H9 (cell line): ENCODE measurements around the gene KDM4D. TPM values are rescaled to one million over a fixed set of nuclear protein-coding genes. Genes with fewer than 3 reads are reported as not detected.
"Not testable (repeated sequence)": the region's sequence is repeated elsewhere in the genome, so short reads cannot be mapped to it uniquely, and the experiment has no call there.

ENCODE experiments used
- DNase-seq: peaks from one replicate; pipeline ENCODE4 v3.0.0-alpha.2; 2017
- H2AFZ ChIP-seq: one replicate; pipeline ENCODE4 v1.6.1; 2013; ENCODE audit warnings: mild to moderate bottlenecking, low read length, control low read depth, moderate library complexity
- H2AK5ac ChIP-seq: 2 replicates; pipeline ENCODE4 v1.6.1; 2013; ENCODE audit warnings: low read length, control low read depth, mixed read lengths; ENCODE audit not compliant: insufficient read length
- H2BK120ac ChIP-seq: one replicate; pipeline ENCODE4 v1.6.1; 2013; ENCODE audit warnings: low read depth, mild to moderate bottlenecking, low read length, control low read depth, inconsistent platforms; ENCODE audit not compliant: poor library complexity, severe bottlenecking
- H2BK12ac ChIP-seq: 2 replicates; pipeline ENCODE4 v1.6.1; 2013; ENCODE audit warnings: low read length, control low read depth, mixed read lengths, low read depth; ENCODE audit not compliant: insufficient read length
- H2BK15ac ChIP-seq: 2 replicates; pipeline ENCODE4 v1.6.1; 2013; ENCODE audit warnings: low read depth, low read length, control low read depth
- H2BK20ac ChIP-seq: one replicate; pipeline ENCODE4 v1.6.1; 2013; ENCODE audit warnings: low read depth, mild to moderate bottlenecking, low read length, control low read depth, inconsistent platforms; ENCODE audit not compliant: poor library complexity, severe bottlenecking
- H2BK5ac ChIP-seq: 2 replicates; pipeline ENCODE4 v1.6.1; 2013; ENCODE audit warnings: low read length, control low read depth, mixed read lengths; ENCODE audit not compliant: insufficient read length
- H3K14ac ChIP-seq: 2 replicates; pipeline ENCODE4 v1.6.1; 2013; ENCODE audit warnings: low read length, control low read depth; ENCODE audit not compliant: insufficient read depth
- H3K18ac ChIP-seq: 2 replicates; pipeline ENCODE4 v1.6.1; 2013; ENCODE audit warnings: low read depth, mild to moderate bottlenecking, mixed read lengths, low read length, control low read depth; ENCODE audit not compliant: insufficient read length
- H3K23ac ChIP-seq: 2 replicates; pipeline ENCODE4 v1.6.1; 2013; ENCODE audit warnings: low read length, control low read depth, mixed read lengths, low read depth; ENCODE audit not compliant: insufficient read length
- H3K23me2 ChIP-seq: 2 replicates; pipeline ENCODE4 v1.6.1; 2013; ENCODE audit warnings: low read depth, mild to moderate bottlenecking, mixed read lengths, low read length, control low read depth; ENCODE audit not compliant: insufficient read length, poor library complexity, severe bottlenecking
- H3K27ac ChIP-seq: 2 replicates; pipeline ENCODE4 v1.5.1; 2013; ENCODE audit warnings: low read length, control low read depth, mixed read lengths, low read depth; ENCODE audit not compliant: insufficient read length
- H3K27me3 ChIP-seq: 2 replicates; pipeline ENCODE4 v1.6.1; 2013; ENCODE audit warnings: low read length, control low read depth, inconsistent platforms; ENCODE audit not compliant: insufficient read depth
- H3K4ac ChIP-seq: 2 replicates; pipeline ENCODE4 v1.6.1; 2013; ENCODE audit warnings: low read depth, mild to moderate bottlenecking, control low read depth, inconsistent platforms, low read length, moderate library complexity
- H3K4me1 ChIP-seq: 2 replicates; pipeline ENCODE4 v1.6.1; 2013; ENCODE audit warnings: low read length, control low read depth, inconsistent platforms; ENCODE audit not compliant: insufficient read depth
- H3K4me2 ChIP-seq: 2 replicates; pipeline ENCODE4 v1.6.1; 2013; ENCODE audit warnings: low read length, control low read depth, mixed read lengths; ENCODE audit not compliant: insufficient read length, insufficient read depth
- H3K56ac ChIP-seq: 2 replicates; pipeline ENCODE4 v1.6.1; 2013; ENCODE audit warnings: low read depth, mild to moderate bottlenecking, mixed read lengths, low read length, control low read depth; ENCODE audit not compliant: insufficient read length
- H3K79me1 ChIP-seq: 2 replicates; pipeline ENCODE4 v1.6.1; 2013; ENCODE audit warnings: low read depth, mild to moderate bottlenecking, moderate library complexity, low read length, control low read depth, inconsistent platforms; ENCODE audit not compliant: insufficient read depth, poor library complexity, severe bottlenecking
- H3K79me2 ChIP-seq: 2 replicates; pipeline ENCODE4 v1.6.1; 2013; ENCODE audit warnings: low read length, control low read depth, inconsistent platforms; ENCODE audit not compliant: insufficient read depth
- H3K9ac ChIP-seq: 2 replicates; pipeline ENCODE4 v1.6.1; 2013; ENCODE audit warnings: low read length, control low read depth, mixed read lengths; ENCODE audit not compliant: insufficient read length; ENCODE audit errors: extremely low read depth
- H3K9me3 ChIP-seq: one replicate; pipeline ENCODE4 v1.6.1; 2013; ENCODE audit warnings: low read depth, low read length, inconsistent platforms; ENCODE audit not compliant: control insufficient read depth
- H3T11ph ChIP-seq: one replicate; pipeline ENCODE4 v1.6.1; 2013; ENCODE audit warnings: mild to moderate bottlenecking, low read length, control low read depth, inconsistent platforms
- H4K20me1 ChIP-seq: one replicate; pipeline ENCODE4 v1.6.1; 2013; ENCODE audit not compliant: control insufficient read depth, insufficient read length, insufficient read depth
- H4K5ac ChIP-seq: 2 replicates; pipeline ENCODE4 v1.6.1; 2013; ENCODE audit warnings: low read depth, mild to moderate bottlenecking, mixed read lengths, low read length, control low read depth; ENCODE audit not compliant: insufficient read length
- H4K8ac ChIP-seq: replicated peaks from 2 replicates; pipeline ENCODE4 v1.6.1; 2013; ENCODE audit warnings: low read length, control low read depth, mixed read lengths, low read depth; ENCODE audit not compliant: insufficient read length
- H4K91ac ChIP-seq: 2 replicates; pipeline ENCODE4 v1.6.1; 2013; ENCODE audit warnings: low read depth, mild to moderate bottlenecking, moderate library complexity, mixed read lengths, low read length, control low read depth; ENCODE audit not compliant: insufficient read length
- H3K27ac Mint-ChIP-seq, 3 experiments: 2 replicates in 2 of 3; 3 replicates in 1 of 3; pipeline ENCODE4 v1.8.0; 2020 to 2021; ENCODE audit warnings: mixed read lengths in 3 of 3, mild to moderate bottlenecking in 1 of 3, moderate library complexity in 1 of 3
- H3K27me3 Mint-ChIP-seq: 2 replicates; pipeline ENCODE4 v1.8.0; 2021; ENCODE audit warnings: low read depth, mild to moderate bottlenecking, moderate library complexity, mixed read lengths
- H3K36me3 Mint-ChIP-seq, 3 experiments: 2 replicates in 2 of 3; 3 replicates in 1 of 3; pipeline ENCODE4 v1.8.0; 2020 to 2021; ENCODE audit warnings: low read depth in 3 of 3, mixed read lengths in 3 of 3; ENCODE audit not compliant: insufficient read depth in 1 of 3
- H3K4me1 Mint-ChIP-seq, 2 experiments: 2 replicates each; pipeline ENCODE4 v1.8.0; 2020; ENCODE audit warnings: mixed read lengths in 2 of 2
- H3K4me3 Mint-ChIP-seq, 2 experiments: 2 replicates in 1 of 2; 3 replicates in 1 of 2; pipeline ENCODE4 v1.8.0; 2020 to 2021; ENCODE audit warnings: mild to moderate bottlenecking in 2 of 2, mixed read lengths in 2 of 2, moderate library complexity in 1 of 2
- H3K9me3 Mint-ChIP-seq, 2 experiments: 2 replicates in 1 of 2; 3 replicates in 1 of 2; pipeline ENCODE4 v1.8.0; 2020; ENCODE audit warnings: mild to moderate bottlenecking in 2 of 2, mixed read lengths in 2 of 2, moderate library complexity in 1 of 2
- CTCF ChIP-seq: fragments of 200-600 bp; sonication (generic); conservative IDR thresholded peaks from 3 replicates; pipeline ENCODE4 v1.8.0; 2021; ENCODE audit warnings: antibody characterized with exemption, mild to moderate bottlenecking
- WGBS: extraction: QIAGEN DNeasy Blood & Tissue Kit; methylation state at CpG from one replicate; pipeline ENCODE4 v1.1.7; 2013; ENCODE audit warnings: missing lambda C conversion rate, low lambda C conversion rate, mixed read lengths; ENCODE audit not compliant: insufficient read length; ENCODE audit errors: extremely low coverage; 5-methylcytosine and 5-hydroxymethylcytosine counted together
- total RNA-seq: library from RNA; stranded (reverse); gene quantifications from 2 replicates; pipeline ENCODE4 v1.2.1, GENCODE V29; 2021

KDM4D gene
- total RNA-seq, 1 experiment from 2014 or later, result 1.9 TPM

GRCh38 chr11:95016139-95016538, 42.6 kb downstream of the KDM4D start:
- Histone ChIP-seq H2BK20ac (no peak overlapping the region), H3K79me1 (no peaks in the 10 kb centered on the region), H4K20me1 (no peaks in the 10 kb centered on the region), H2BK120ac (no peak overlapping the region), H3K27ac (no peak overlapping the region), H3K23me2 (no peaks in the 10 kb centered on the region), H3K79me2 (no peaks in the 10 kb centered on the region), H3K14ac (no peak overlapping the region), H4K8ac (no peak overlapping the region), H2AFZ (no peak overlapping the region), H4K91ac (no peak overlapping the region), H3K18ac (no peak overlapping the region), H3T11ph (no peak overlapping the region), H3K56ac (no peak overlapping the region), H2BK12ac (no peak overlapping the region), H3K27me3 (no peaks in the 10 kb centered on the region), H3K23ac (no peak overlapping the region), H2BK15ac (no peak overlapping the region), H4K5ac (no peak overlapping the region), H3K9me3 (no peaks in the 10 kb centered on the region), H2BK5ac (no peak overlapping the region), H3K4me1 (no peaks in the 10 kb centered on the region), H3K4ac (no peak overlapping the region), H3K9ac (no peak overlapping the region), H2AK5ac (no peak overlapping the region), H3K4me2 (no peak overlapping the region)
- peaks cover 5% of the 10 kb centered on the region for H3K27me3 Mint-ChIP-seq
- no peaks in the 10 kb centered on the region for H3K9me3 Mint-ChIP-seq
- no peak for DNase-seq
- no CpG with 5 or more reads among the region's 2 CpGs for WGBS
- TF ChIP-seq CTCF, result no peak
- no peak overlapping the region for H3K27ac Mint-ChIP-seq
- no peaks in the 10 kb centered on the region for H3K36me3 Mint-ChIP-seq
- no peak overlapping the region for H3K4me3 Mint-ChIP-seq
- H3K4me1 Mint-ChIP-seq, result no peaks in the 10 kb centered on the region

GRCh38 chr11:95021468-95021867, 48.0 kb downstream of the KDM4D start:
- H3K23me2 ChIP-seq, H4K5ac ChIP-seq, H3K9me3 Mint-ChIP-seq, H3K79me2 ChIP-seq, H3K27ac Mint-ChIP-seq, H3K4ac ChIP-seq, H2BK20ac ChIP-seq, H3K4me1 ChIP-seq, H4K91ac ChIP-seq, H2BK12ac ChIP-seq, H3K36me3 Mint-ChIP-seq, H3K79me1 ChIP-seq, H3K9ac ChIP-seq, H3K18ac ChIP-seq, H3K23ac ChIP-seq, H3T11ph ChIP-seq, H3K4me1 Mint-ChIP-seq, H2BK120ac ChIP-seq, H3K4me2 ChIP-seq, H3K14ac ChIP-seq, H2AK5ac ChIP-seq, H2BK15ac ChIP-seq, H2AFZ ChIP-seq, H4K20me1 ChIP-seq, H4K8ac ChIP-seq, H2BK5ac ChIP-seq, DNase-seq, H3K4me3 Mint-ChIP-seq, H3K27ac ChIP-seq, H3K27me3 ChIP-seq, H3K9me3 ChIP-seq, H3K56ac ChIP-seq, H3K27me3 Mint-ChIP-seq: not testable (repeated sequence)
- WGBS, result no CpG with 5 or more reads among the region's 5 CpGs
